H9 (cell line): Measurements from ENCODE around the gene PTPMT1. TPM values are rescaled to one million over a fixed set of nuclear protein-coding genes. Genes with fewer than 3 reads are reported as not detected.
A peak's percentile ranks its signal among the peaks of the same experiment; 100 is the strongest.

Source experiments
- DNase-seq: peaks from one replicate; pipeline ENCODE4 v3.0.0-alpha.2; 2017
- H2AFZ ChIP-seq: one replicate; pipeline ENCODE4 v1.6.1; 2013; ENCODE audit warnings: mild to moderate bottlenecking, low read length, control low read depth, moderate library complexity
- H2AK5ac ChIP-seq: 2 replicates; pipeline ENCODE4 v1.6.1; 2013; ENCODE audit warnings: low read length, control low read depth, mixed read lengths; ENCODE audit not compliant: insufficient read length
- H2BK120ac ChIP-seq: one replicate; pipeline ENCODE4 v1.6.1; 2013; ENCODE audit warnings: low read depth, mild to moderate bottlenecking, low read length, control low read depth, inconsistent platforms; ENCODE audit not compliant: poor library complexity, severe bottlenecking
- H2BK12ac ChIP-seq: 2 replicates; pipeline ENCODE4 v1.6.1; 2013; ENCODE audit warnings: low read length, control low read depth, mixed read lengths, low read depth; ENCODE audit not compliant: insufficient read length
- H2BK15ac ChIP-seq: 2 replicates; pipeline ENCODE4 v1.6.1; 2013; ENCODE audit warnings: low read depth, low read length, control low read depth
- H2BK20ac ChIP-seq: one replicate; pipeline ENCODE4 v1.6.1; 2013; ENCODE audit warnings: low read depth, mild to moderate bottlenecking, low read length, control low read depth, inconsistent platforms; ENCODE audit not compliant: poor library complexity, severe bottlenecking
- H2BK5ac ChIP-seq: 2 replicates; pipeline ENCODE4 v1.6.1; 2013; ENCODE audit warnings: low read length, control low read depth, mixed read lengths; ENCODE audit not compliant: insufficient read length
- H3K14ac ChIP-seq: 2 replicates; pipeline ENCODE4 v1.6.1; 2013; ENCODE audit warnings: low read length, control low read depth; ENCODE audit not compliant: insufficient read depth
- H3K18ac ChIP-seq: 2 replicates; pipeline ENCODE4 v1.6.1; 2013; ENCODE audit warnings: low read depth, mild to moderate bottlenecking, mixed read lengths, low read length, control low read depth; ENCODE audit not compliant: insufficient read length
- H3K23ac ChIP-seq: 2 replicates; pipeline ENCODE4 v1.6.1; 2013; ENCODE audit warnings: low read length, control low read depth, mixed read lengths, low read depth; ENCODE audit not compliant: insufficient read length
- H3K23me2 ChIP-seq: 2 replicates; pipeline ENCODE4 v1.6.1; 2013; ENCODE audit warnings: low read depth, mild to moderate bottlenecking, mixed read lengths, low read length, control low read depth; ENCODE audit not compliant: insufficient read length, poor library complexity, severe bottlenecking
- H3K27ac ChIP-seq: 2 replicates; pipeline ENCODE4 v1.5.1; 2013; ENCODE audit warnings: low read length, control low read depth, mixed read lengths, low read depth; ENCODE audit not compliant: insufficient read length
- H3K27me3 ChIP-seq: 2 replicates; pipeline ENCODE4 v1.6.1; 2013; ENCODE audit warnings: low read length, control low read depth, inconsistent platforms; ENCODE audit not compliant: insufficient read depth
- H3K4ac ChIP-seq: 2 replicates; pipeline ENCODE4 v1.6.1; 2013; ENCODE audit warnings: low read depth, mild to moderate bottlenecking, control low read depth, inconsistent platforms, low read length, moderate library complexity
- H3K4me1 ChIP-seq: 2 replicates; pipeline ENCODE4 v1.6.1; 2013; ENCODE audit warnings: low read length, control low read depth, inconsistent platforms; ENCODE audit not compliant: insufficient read depth
- H3K4me2 ChIP-seq: 2 replicates; pipeline ENCODE4 v1.6.1; 2013; ENCODE audit warnings: low read length, control low read depth, mixed read lengths; ENCODE audit not compliant: insufficient read length, insufficient read depth
- H3K56ac ChIP-seq: 2 replicates; pipeline ENCODE4 v1.6.1; 2013; ENCODE audit warnings: low read depth, mild to moderate bottlenecking, mixed read lengths, low read length, control low read depth; ENCODE audit not compliant: insufficient read length
- H3K79me1 ChIP-seq: 2 replicates; pipeline ENCODE4 v1.6.1; 2013; ENCODE audit warnings: low read depth, mild to moderate bottlenecking, moderate library complexity, low read length, control low read depth, inconsistent platforms; ENCODE audit not compliant: insufficient read depth, poor library complexity, severe bottlenecking
- H3K79me2 ChIP-seq: 2 replicates; pipeline ENCODE4 v1.6.1; 2013; ENCODE audit warnings: low read length, control low read depth, inconsistent platforms; ENCODE audit not compliant: insufficient read depth
- H3K9ac ChIP-seq: 2 replicates; pipeline ENCODE4 v1.6.1; 2013; ENCODE audit warnings: low read length, control low read depth, mixed read lengths; ENCODE audit not compliant: insufficient read length; ENCODE audit errors: extremely low read depth
- H3K9me3 ChIP-seq: one replicate; pipeline ENCODE4 v1.6.1; 2013; ENCODE audit warnings: low read depth, low read length, inconsistent platforms; ENCODE audit not compliant: control insufficient read depth
- H3T11ph ChIP-seq: one replicate; pipeline ENCODE4 v1.6.1; 2013; ENCODE audit warnings: mild to moderate bottlenecking, low read length, control low read depth, inconsistent platforms
- H4K20me1 ChIP-seq: one replicate; pipeline ENCODE4 v1.6.1; 2013; ENCODE audit not compliant: control insufficient read depth, insufficient read length, insufficient read depth
- H4K5ac ChIP-seq: 2 replicates; pipeline ENCODE4 v1.6.1; 2013; ENCODE audit warnings: low read depth, mild to moderate bottlenecking, mixed read lengths, low read length, control low read depth; ENCODE audit not compliant: insufficient read length
- H4K8ac ChIP-seq: replicated peaks from 2 replicates; pipeline ENCODE4 v1.6.1; 2013; ENCODE audit warnings: low read length, control low read depth, mixed read lengths, low read depth; ENCODE audit not compliant: insufficient read length
- H4K91ac ChIP-seq: 2 replicates; pipeline ENCODE4 v1.6.1; 2013; ENCODE audit warnings: low read depth, mild to moderate bottlenecking, moderate library complexity, mixed read lengths, low read length, control low read depth; ENCODE audit not compliant: insufficient read length
- H3K27ac Mint-ChIP-seq, 3 experiments: 2 replicates in 2 of 3; 3 replicates in 1 of 3; pipeline ENCODE4 v1.8.0; 2020 to 2021; ENCODE audit warnings: mixed read lengths in 3 of 3, mild to moderate bottlenecking in 1 of 3, moderate library complexity in 1 of 3
- H3K27me3 Mint-ChIP-seq: 2 replicates; pipeline ENCODE4 v1.8.0; 2021; ENCODE audit warnings: low read depth, mild to moderate bottlenecking, moderate library complexity, mixed read lengths
- H3K36me3 Mint-ChIP-seq, 3 experiments: 2 replicates in 2 of 3; 3 replicates in 1 of 3; pipeline ENCODE4 v1.8.0; 2020 to 2021; ENCODE audit warnings: low read depth in 3 of 3, mixed read lengths in 3 of 3; ENCODE audit not compliant: insufficient read depth in 1 of 3
- H3K4me1 Mint-ChIP-seq, 2 experiments: 2 replicates each; pipeline ENCODE4 v1.8.0; 2020; ENCODE audit warnings: mixed read lengths in 2 of 2
- H3K4me3 Mint-ChIP-seq, 2 experiments: 2 replicates in 1 of 2; 3 replicates in 1 of 2; pipeline ENCODE4 v1.8.0; 2020 to 2021; ENCODE audit warnings: mild to moderate bottlenecking in 2 of 2, mixed read lengths in 2 of 2, moderate library complexity in 1 of 2
- H3K9me3 Mint-ChIP-seq, 2 experiments: 2 replicates in 1 of 2; 3 replicates in 1 of 2; pipeline ENCODE4 v1.8.0; 2020; ENCODE audit warnings: mild to moderate bottlenecking in 2 of 2, mixed read lengths in 2 of 2, moderate library complexity in 1 of 2
- CTCF ChIP-seq: fragments of 200-600 bp; sonication (generic); conservative IDR thresholded peaks from 3 replicates; pipeline ENCODE4 v1.8.0; 2021; ENCODE audit warnings: antibody characterized with exemption, mild to moderate bottlenecking
- WGBS: extraction: QIAGEN DNeasy Blood & Tissue Kit; methylation state at CpG from one replicate; pipeline ENCODE4 v1.1.7; 2013; ENCODE audit warnings: missing lambda C conversion rate, low lambda C conversion rate, mixed read lengths; ENCODE audit not compliant: insufficient read length; ENCODE audit errors: extremely low coverage; 5-methylcytosine and 5-hydroxymethylcytosine counted together
- total RNA-seq: library from RNA; stranded (reverse); gene quantifications from 2 replicates; pipeline ENCODE4 v1.2.1, GENCODE V29; 2021

Gene PTPMT1
- total RNA-seq, 1 experiment from 2014 or later = 72.9 TPM

DNA sequence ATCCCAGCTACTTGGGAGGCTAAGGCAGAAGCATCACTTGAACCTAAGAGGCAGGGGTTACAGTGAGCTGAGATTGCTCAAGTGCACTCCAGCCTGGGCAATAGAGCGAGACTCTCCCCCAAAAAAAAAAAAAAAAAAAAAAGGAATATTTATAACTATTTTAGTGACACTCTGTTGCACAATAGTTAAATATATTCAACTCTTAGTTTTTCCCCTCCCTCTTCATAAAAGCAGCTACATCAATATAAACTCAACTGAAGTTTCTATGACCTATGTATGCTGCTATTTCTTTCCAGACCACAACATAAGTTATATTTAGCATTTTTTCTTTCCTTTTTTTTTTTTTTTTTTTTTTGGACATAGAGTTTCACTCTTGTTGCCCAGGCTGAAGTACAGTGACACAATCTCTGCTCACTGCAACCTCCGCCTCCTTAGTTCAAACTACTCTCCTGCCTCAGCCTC lies 31.7 kb upstream of the PTPMT1 start:
- Histone ChIP-seq H3K4me1 (no peaks in the 10 kb centered on the region; the same call in 1 of the 2 replicates), H4K91ac (no peak overlapping the region), H2BK12ac (no peak overlapping the region), H2BK120ac (no peak overlapping the region), H3K27ac (no peak overlapping the region), H2AK5ac (no peak overlapping the region), H4K8ac (no peak overlapping the region), H3K56ac (no peak overlapping the region), H2BK5ac (no peak overlapping the region), H2BK15ac (no peak overlapping the region), H2BK20ac (no peak overlapping the region), H2AFZ (no peak overlapping the region), H3K9ac (no peak overlapping the region), H3K4ac (no peak overlapping the region), H3K18ac (no peak overlapping the region), H3K9me3 (no peaks in the 10 kb centered on the region), H4K20me1 (no peaks in the 10 kb centered on the region), H4K5ac (no peak overlapping the region), H3K27me3 (no peaks in the 10 kb centered on the region), H3T11ph (no peak overlapping the region), H3K79me2 (peaks cover 65% of the 10 kb centered on the region; the same call in 1 of the 2 replicates), H3K79me1 (no peaks in the 10 kb centered on the region), H3K23me2 (no peaks in the 10 kb centered on the region), H3K4me2 (no peak overlapping the region), H3K23ac (no peak overlapping the region), H3K14ac (no peak overlapping the region)
- WGBS = no CpG with 5 or more reads among the region's 2 CpGs
- Mint-ChIP-seq H3K9me3 (no peaks in the 10 kb centered on the region), H3K27ac (no peak overlapping the region), H3K27me3 (no peaks in the 10 kb centered on the region; the same call in 1 of the 2 replicates), H3K36me3 (peaks cover 2 to 19% (median 3%) of the 10 kb centered on the region in 3 experiments; a peak in 6 of 7 replicates), H3K4me1 (peaks cover 15 to 16% of the 10 kb centered on the region in 2 experiments), H3K4me3 (no peak overlapping the region)
- DNase-seq = peak; percentile 1
- TF ChIP-seq CTCF = no peak
